ENCODE data around the gene MAP9.

GRCh38 chr4:155400893-155401292, 24.1 kb upstream of the MAP9 start:
- no peak for TF ChIP-seq CTCF (IDR thresholded peaks at IDR 0.05; ENCODE audit: extremely low read depth in 1 of 2, insufficient read depth in 1 of 2, low read depth in 1 of 2, low read length in 2 of 2)
- no peak for TF ChIP-seq POLR2A (IDR thresholded peaks at IDR 0.05; ENCODE audit: low read depth, low read length)
- no peak for TF ChIP-seq POLR2AphosphoS5 (IDR thresholded peaks at IDR 0.05; ENCODE audit: insufficient read depth, low read depth, low read length)
- TF ChIP-seq MYC (IDR thresholded peaks at IDR 0.05; ENCODE audit: low read depth, low read length): no peak
- TF ChIP-seq EZH2 (IDR thresholded peaks at IDR 0.05; ENCODE audit: borderline replicate concordance, low read depth, low read length, severe bottlenecking): no peak
- no peak for TF ChIP-seq MAX (IDR thresholded peaks at IDR 0.05; ENCODE audit: insufficient read depth, insufficient read length)

All from endothelial cell of umbilical vein (primary cell).